ENCODE results near the gene SNAPIN. TPM values are rescaled to one million over a fixed set of nuclear protein-coding genes. Genes with fewer than 3 reads are reported as not detected.

The SNAPIN gene
- total and polyA plus RNA-seq, 9 of the 15 experiments (the other 6 are each of a cell fraction or from before 2014, with no cell fraction given) = 11.2 to 43.9 (median 32.3) TPM

GRCh38 chr1:153626904-153627714 is 31.4 kb upstream of the SNAPIN start, which contains the start of gene S100A13 (continued):
- TF ChIP-seq TOE1 (IDR thresholded peaks at IDR 0.05; ENCODE audit: borderline replicate concordance) (0 out of 2 replicates have a peak, but pooled peaks have one; percentile 23), TOE1 (CRISPR knock-in tag; IDR thresholded peaks at IDR 0.05; ENCODE audit: borderline replicate concordance, low read depth) (no peak), POLR2AphosphoS2 (IDR thresholded peaks at IDR 0.05; ENCODE audit: low read length) (peak; percentile 68; the same call in 1 of the 2 replicates), CHD4 (IDR thresholded peaks at IDR 0.05; ENCODE audit: insufficient read depth, insufficient replicate concordance, low read depth, low read length, poor library complexity, severe bottlenecking) (no peak), ARNT (IDR thresholded peaks at IDR 0.05) (no peak), E2F6 (IDR thresholded peaks at IDR 0.05; ENCODE audit: borderline replicate concordance in 1 of 2, extremely low read depth in 1 of 2, insufficient read depth in 1 of 2, insufficient read length in 1 of 2, low read depth in 1 of 2, low read length in 1 of 2, poor library complexity in 1 of 2, severe bottlenecking in 1 of 2) (peak in 1 of 2 experiments; percentile 46), PHF8 (IDR thresholded peaks at IDR 0.05; ENCODE audit: borderline replicate concordance, low read length) (peak; percentile 81), HDAC2 (IDR thresholded peaks at IDR 0.05) (peak; percentile 42; the same call in 1 of the 2 replicates), ADNP (tag; IDR thresholded peaks at IDR 0.05) (no peak), KLF1 (tag; IDR thresholded peaks at IDR 0.05) (0 out of 2 replicates have a peak, but pooled peaks have one; percentile 39), SOX6 (IDR thresholded peaks at IDR 0.05) (peak; percentile 37; the same call in 1 of the 2 replicates), RNF2 (IDR thresholded peaks at IDR 0.05) (0 out of 2 replicates have a peak, but pooled peaks have one; percentile 47), ZNF584 (CRISPR knock-in tag; IDR thresholded peaks at IDR 0.05; ENCODE audit: low read depth) (0 out of 2 replicates have a peak, but pooled peaks have one; percentile 24), AFF1 (IDR thresholded peaks at IDR 0.05; ENCODE audit: low read depth in 1 of 2, partially characterized antibody in 2 of 2) (peak in 1 of 2 experiments; percentile 29), NR2C2 (CRISPR knock-in tag; IDR thresholded peaks at IDR 0.05) (0 out of 2 replicates have a peak, but pooled peaks have one; percentile 32), NR2C2 (tag; IDR thresholded peaks at IDR 0.05) (peak; percentile 72), SP1 (CRISPR knock-in tag; IDR thresholded peaks at IDR 0.05) (peak; percentile 83), NCOR1 (IDR thresholded peaks at IDR 0.05) (peak; percentile 51), ATF7 (IDR thresholded peaks at IDR 0.05) (peak; percentile 35)
- TF ChIP-seq, protein P1, sequence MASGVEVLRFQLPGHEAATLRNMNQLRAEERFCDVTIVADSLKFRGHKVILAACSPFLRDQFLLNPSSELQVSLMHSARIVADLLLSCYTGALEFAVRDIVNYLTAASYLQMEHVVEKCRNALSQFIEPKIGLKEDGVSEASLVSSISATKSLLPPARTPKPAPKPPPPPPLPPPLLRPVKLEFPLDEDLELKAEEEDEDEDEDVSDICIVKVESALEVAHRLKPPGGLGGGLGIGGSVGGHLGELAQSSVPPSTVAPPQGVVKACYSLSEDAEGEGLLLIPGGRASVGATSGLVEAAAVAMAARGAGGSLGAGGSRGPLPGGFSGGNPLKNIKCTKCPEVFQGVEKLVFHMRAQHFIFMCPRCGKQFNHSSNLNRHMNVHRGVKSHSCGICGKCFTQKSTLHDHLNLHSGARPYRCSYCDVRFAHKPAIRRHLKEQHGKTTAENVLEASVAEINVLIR (CRISPR knock-in tag; IDR thresholded peaks at IDR 0.05) = no peak
- TF ChIP-seq, protein P2, sequence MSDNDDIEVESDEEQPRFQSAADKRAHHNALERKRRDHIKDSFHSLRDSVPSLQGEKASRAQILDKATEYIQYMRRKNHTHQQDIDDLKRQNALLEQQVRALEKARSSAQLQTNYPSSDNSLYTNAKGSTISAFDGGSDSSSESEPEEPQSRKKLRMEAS (CRISPR knock-in tag; IDR thresholded peaks at IDR 0.05) = no peak; the same call in none of the 2 replicates

Measured in K562 (cell line).